ENCODE measurements around the gene MARCHF3. TPM values are rescaled to one million over a fixed set of nuclear protein-coding genes. Genes with fewer than 3 reads are reported as not detected.

The MARCHF3 gene
- total RNA-seq, 3 donors from 2014 or later: 22.5 to 52.8 (median 34.5) TPM

DNA sequence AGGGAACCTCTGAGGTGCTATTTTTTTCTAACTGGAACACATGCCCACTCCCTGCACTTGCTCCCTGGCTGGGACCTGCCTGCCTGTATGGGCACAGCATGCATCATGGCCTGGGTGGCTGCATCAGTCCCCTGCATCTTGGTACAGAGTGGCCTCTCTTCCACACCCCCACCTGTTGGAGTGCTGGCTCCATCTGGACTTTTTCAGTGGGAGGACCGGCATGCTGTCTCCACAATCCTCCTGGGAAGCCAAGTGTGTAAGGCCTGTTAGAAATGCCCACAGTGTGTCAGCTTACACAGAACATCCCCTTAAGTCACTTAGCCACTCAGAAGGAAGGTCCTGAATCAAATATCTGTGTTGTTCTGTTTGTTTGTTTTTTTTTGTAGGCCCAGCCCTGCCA, 102.9 kb downstream of the MARCHF3 start:
- intact Hi-C loops (cut with DNase I, micrococcal nuclease): no loop called here
- Histone ChIP-seq H3K36me3 (ENCODE audit: low read depth) (no peaks in the 10 kb centered on the region), H3K9me3 (no peaks in the 10 kb centered on the region), H3K4me1 (ENCODE audit: low read depth) (no peaks in the 10 kb centered on the region), H3K4me3 (no peak overlapping the region)
- ATAC-seq (no peak), DNase-seq (no peak)
- no peak for TF ChIP-seq CTCF (IDR thresholded peaks at IDR 0.05)

DNA sequence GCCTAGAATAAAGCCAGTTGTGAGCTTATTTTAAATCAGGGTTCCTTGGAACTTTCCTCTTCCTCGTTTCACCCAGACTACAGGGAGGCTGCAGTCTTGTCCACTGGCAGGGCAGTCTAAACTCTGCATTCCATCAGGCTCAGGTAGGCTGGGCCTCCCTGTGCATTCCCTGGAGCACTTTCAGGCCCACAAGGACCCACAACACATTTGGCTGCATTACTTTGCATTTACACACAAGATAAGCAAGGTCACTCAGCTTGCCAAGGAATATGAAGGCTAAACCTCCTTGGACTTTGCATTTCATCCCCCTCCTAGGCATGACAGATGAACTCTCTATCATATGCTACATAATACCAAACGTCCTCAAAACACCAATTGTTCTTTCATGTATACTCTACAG, 104.2 kb downstream of the MARCHF3 start:
- no peak overlapping the region for H3K4me3 ChIP-seq
- H3K9me3 ChIP-seq: no peaks in the 10 kb centered on the region
- ATAC-seq (no peak), DNase-seq (no peak)
- TF ChIP-seq CTCF (IDR thresholded peaks at IDR 0.05): no peak
- intact Hi-C loops (cut with DNase I, micrococcal nuclease): no loop called here
- no peaks in the 10 kb centered on the region for H3K4me1 ChIP-seq (ENCODE audit: low read depth)
- H3K36me3 ChIP-seq (ENCODE audit: low read depth): no peaks in the 10 kb centered on the region

DNA sequence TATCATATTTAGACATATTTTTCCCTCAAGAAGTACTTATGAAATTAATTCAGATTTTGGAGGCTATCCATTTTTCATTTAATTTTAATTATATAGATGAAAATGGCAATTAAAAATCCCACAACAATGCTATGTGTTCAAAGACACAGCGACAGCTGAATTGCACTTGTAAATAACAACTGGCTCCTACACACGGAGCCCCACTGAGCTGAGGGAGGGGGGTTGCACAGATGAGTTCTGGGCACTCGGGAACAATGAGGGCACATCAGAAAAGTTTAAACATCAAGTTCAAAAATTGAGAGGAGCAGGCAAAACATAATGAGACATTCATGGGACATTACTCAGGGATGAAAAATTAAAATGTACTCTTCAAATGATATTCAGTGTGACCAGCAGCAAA, 104.9 kb downstream of the MARCHF3 start:
- no peak for TF ChIP-seq CTCF (IDR thresholded peaks at IDR 0.05)
- DNase-seq (no peak), ATAC-seq (no peak)
- Histone ChIP-seq H3K9me3 (no peaks in the 10 kb centered on the region), H3K4me1 (ENCODE audit: low read depth) (no peaks in the 10 kb centered on the region), H3K36me3 (ENCODE audit: low read depth) (no peaks in the 10 kb centered on the region), H3K4me3 (no peak overlapping the region)
- intact Hi-C loops (cut with DNase I, micrococcal nuclease): no loop called here

DNA sequence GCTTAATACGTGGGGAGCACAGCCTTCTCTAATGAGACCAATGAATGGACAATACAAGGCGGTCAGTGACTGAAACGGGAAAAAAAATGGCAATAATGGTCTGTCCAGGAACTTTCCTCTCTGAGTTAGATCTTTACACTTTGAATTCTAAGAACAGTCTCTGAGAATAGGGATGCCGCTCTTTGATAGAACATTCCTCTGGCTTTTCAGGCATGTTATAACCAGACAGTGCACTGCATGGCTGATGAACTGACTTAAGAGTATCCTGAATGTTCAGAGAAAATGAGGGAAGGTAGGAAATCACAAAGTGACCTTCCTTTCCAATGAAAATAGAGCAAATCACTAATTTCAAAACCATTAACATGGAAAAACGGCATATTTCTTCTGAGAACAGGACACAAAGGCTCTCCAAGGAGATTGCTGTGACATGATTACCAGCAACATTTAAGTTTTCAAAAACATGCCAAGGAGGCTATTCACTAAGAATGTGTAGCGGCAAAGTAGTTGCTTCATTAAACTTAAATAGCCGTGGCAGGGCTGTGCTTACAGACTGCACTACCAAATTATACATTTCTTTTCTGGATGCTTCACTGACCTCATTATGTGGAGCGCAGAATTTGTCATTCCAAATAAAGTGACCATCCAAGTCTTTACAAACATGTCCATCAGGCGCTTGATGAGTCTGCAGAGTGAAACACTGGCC, 105.9 kb downstream of the MARCHF3 start:
- intact Hi-C loops (cut with DNase I, micrococcal nuclease): no loop called here
- TF ChIP-seq CTCF (IDR thresholded peaks at IDR 0.05): no peak
- no peaks in the 10 kb centered on the region for H3K36me3 ChIP-seq (ENCODE audit: low read depth)
- ATAC-seq (no peak), DNase-seq (no peak)
- no peaks in the 10 kb centered on the region for H3K4me1 ChIP-seq (ENCODE audit: low read depth)
- no peaks in the 10 kb centered on the region for H3K9me3 ChIP-seq
- no peak overlapping the region for H3K4me3 ChIP-seq

GRCh38 chr5:126921241-126922091, 108.9 kb downstream of the MARCHF3 start:
- Histone ChIP-seq H3K4me1 (ENCODE audit: low read depth) (no peaks in the 10 kb centered on the region), H3K4me3 (no peak overlapping the region), H3K36me3 (ENCODE audit: low read depth) (no peaks in the 10 kb centered on the region), H3K9me3 (no peaks in the 10 kb centered on the region)
- no peak for TF ChIP-seq CTCF (IDR thresholded peaks at IDR 0.05)
- intact Hi-C loops (cut with DNase I, micrococcal nuclease): no loop called here
- no peak for ATAC-seq
- no peak for DNase-seq
